Activated CD8-positive, alpha-beta memory T cell treated with anti-CD3 and anti-CD28 coated beads for 48 hours (primary cell): Measurements from ENCODE around the gene ZNF296.
"Not testable (repeated sequence)": the region's sequence is repeated elsewhere in the genome, so short reads cannot be mapped to it uniquely, and the experiment has no call there.

ENCODE experiments used
- DNase-seq, 3 experiments: peaks; one replicate each; pipeline ENCODE4 v3.0.0-alpha.2; 2020; ENCODE audit warnings: low read depth in 2 of 3, low spot score in 2 of 3

ZNF296 gene

GRCh38 chr19:45076029-45076850 lies at the start of gene ZNF296:
Gene ZNF296, minus strand, starts transcription at chr19:45076478. Its CDS starts 105 bp downstream, at chr19:45076373.
- DNase-seq = peak; percentile 51 to 65 (median 62)

- DNase-seq = no peak
These were observed 49.1 kb upstream of the ZNF296 start for GRCh38 chr19:45125360-45125759.

- DNase-seq = no peak
These were observed 47.7 kb upstream of the ZNF296 start for GRCh38 chr19:45124021-45124420.

- no peak for DNase-seq
These were observed 47.2 kb upstream of the ZNF296 start for GRCh38 chr19:45123440-45123850.

GRCh38 chr19:45122832-45123231 lies 46.6 kb upstream of the ZNF296 start:
- DNase-seq = no peak

- DNase-seq = no peak
These were observed 45.6 kb upstream of the ZNF296 start for GRCh38 chr19:45121827-45122345.

- no peak for DNase-seq
These were observed 43.3 kb upstream of the ZNF296 start for GRCh38 chr19:45119582-45119981.

- DNase-seq = not testable (repeated sequence)
These were observed 42.5 kb upstream of the ZNF296 start for GRCh38 chr19:45118591-45119355.

- no peak for DNase-seq
These were observed 41.8 kb upstream of the ZNF296 start for GRCh38 chr19:45118106-45118505.

GRCh38 chr19:45117671-45118070 lies 41.4 kb upstream of the ZNF296 start:
- no peak for DNase-seq

GRCh38 chr19:45117167-45117594 lies 40.9 kb upstream of the ZNF296 start:
- peak; percentile 47 to 67 (median 50) for DNase-seq

GRCh38 chr19:45115809-45116615 lies 39.7 kb upstream of the ZNF296 start:
- DNase-seq = no peak

GRCh38 chr19:45114116-45114515 lies 37.8 kb upstream of the ZNF296 start:
- DNase-seq = no peak

GRCh38 chr19:45113628-45114027 lies 37.4 kb upstream of the ZNF296 start:
- no peak for DNase-seq

- no peak for DNase-seq
These were observed 36.0 kb upstream of the ZNF296 start for GRCh38 chr19:45112111-45112827.

GRCh38 chr19:45110851-45111266 lies 34.6 kb upstream of the ZNF296 start:
- no peak for DNase-seq

- no peak for DNase-seq
These were observed 31.4 kb upstream of the ZNF296 start for GRCh38 chr19:45107621-45108150.

- not testable (repeated sequence) for DNase-seq
These were observed 30.1 kb upstream of the ZNF296 start for GRCh38 chr19:45106363-45106762.

GRCh38 chr19:45104658-45105349 lies 28.5 kb upstream of the ZNF296 start:
- no peak for DNase-seq
